M059J (cell line): ENCODE data around the gene PCDHA12. TPM values are rescaled to one million over a fixed set of nuclear protein-coding genes. Genes with fewer than 3 reads are reported as not detected.
"Not testable (repeated sequence)": the region's sequence is repeated elsewhere in the genome, so short reads cannot be mapped to it uniquely, and the experiment has no call there.

ENCODE experiments used
- DNase-seq: peaks from one replicate; pipeline ENCODE4 v3.0.0-alpha.2; 2012; ENCODE audit warnings: low read depth
- total RNA-seq: library from RNA; depleted of rRNA; stranded (reverse); fragments of >200 nt; shearing (Covaris generic); gene quantifications from 2 replicates; pipeline ENCODE4 v1.2.3, GENCODE V29; 2014

The PCDHA12 gene
- total RNA-seq, 1 experiment from 2014 or later = not detected

DNA sequence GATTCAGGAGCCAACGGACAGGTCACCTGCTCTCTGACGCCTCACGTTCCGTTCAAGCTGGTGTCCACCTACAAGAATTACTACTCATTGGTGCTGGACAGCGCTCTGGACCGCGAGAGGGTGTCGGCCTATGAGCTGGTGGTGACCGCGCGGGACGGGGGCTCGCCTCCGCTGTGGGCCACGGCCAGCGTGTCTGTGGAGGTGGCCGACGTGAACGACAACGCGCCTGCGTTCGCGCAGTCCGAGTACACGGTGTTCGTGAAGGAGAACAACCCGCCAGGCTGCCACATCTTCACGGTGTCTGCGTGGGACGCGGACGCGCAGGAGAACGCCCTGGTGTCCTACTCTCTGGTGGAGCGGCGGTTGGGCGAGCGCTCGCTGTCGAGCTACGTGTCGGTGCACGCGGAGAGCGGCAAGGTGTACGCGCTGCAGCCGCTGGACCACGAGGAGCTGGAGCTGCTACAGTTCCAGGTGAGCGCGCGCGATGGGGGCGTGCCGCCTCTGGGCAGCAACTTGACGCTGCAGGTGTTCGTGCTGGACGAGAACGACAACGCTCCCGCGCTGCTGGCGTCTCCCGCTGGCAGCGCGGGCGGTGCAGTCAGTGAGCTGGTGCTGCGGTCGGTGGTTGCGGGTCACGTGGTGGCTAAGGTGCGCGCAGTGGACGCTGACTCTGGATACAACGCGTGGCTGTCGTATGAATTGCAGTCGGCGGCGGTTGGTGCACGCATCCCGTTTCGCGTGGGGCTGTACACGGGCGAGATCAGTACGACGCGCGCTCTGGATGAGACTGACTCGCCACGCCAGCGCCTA lies 17.7 kb upstream of the PCDHA12 start:
- DNase-seq = no peak

DNA sequence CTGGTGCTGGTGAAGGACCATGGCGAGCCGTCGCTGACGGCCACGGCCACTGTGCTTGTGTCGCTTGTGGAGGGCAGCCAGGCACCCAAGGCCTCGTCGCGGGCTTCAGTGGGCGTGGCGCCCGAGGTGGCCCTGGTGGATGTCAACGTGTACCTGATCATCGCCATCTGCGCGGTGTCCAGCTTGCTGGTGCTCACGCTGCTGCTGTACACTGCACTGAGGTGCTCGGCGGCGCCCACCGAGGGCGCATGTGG lies 17.2 kb upstream of the PCDHA12 start:
- no peak for DNase-seq

DNA sequence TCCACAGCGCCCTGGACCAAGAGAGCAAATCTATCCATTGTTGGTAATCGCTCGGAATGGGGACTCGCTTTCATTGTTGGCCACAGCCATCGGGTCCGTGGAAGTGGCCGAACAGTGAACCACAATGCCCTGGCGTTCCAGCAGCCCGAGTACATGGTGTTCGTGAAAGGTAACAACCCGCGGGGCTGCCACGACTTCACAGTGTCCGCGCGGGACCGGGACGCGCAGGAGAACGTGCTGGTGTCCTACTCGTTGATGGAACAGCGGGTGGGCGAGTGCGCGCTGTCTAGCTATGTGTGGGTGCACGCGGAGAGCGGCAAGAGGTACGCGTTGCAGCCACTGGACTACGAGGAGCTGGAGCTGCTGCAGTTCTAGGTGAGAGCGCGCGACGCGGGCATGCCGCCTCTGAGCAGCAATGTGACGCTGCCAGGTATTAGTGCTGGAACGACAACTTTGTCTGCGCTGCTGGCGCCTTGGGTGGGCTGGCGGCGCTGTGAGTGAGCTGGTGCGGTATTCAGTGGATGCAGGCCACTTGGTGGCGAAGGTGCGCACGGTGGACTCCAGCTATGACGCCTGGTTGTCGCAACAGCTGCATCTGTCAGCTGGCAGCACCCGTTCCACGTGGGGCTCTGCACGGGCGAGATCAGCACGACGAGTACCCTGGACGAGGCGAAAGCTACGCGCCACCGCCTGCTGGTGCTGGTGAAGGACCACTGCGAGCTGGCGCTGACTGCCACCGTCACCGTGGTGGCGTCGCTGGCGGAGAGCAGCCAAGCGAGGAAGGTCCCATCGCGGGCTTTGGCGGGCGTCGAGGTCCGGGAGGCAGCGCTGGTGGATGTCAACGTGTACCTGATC lies 12.4 kb upstream of the PCDHA12 start:
- DNase-seq = no peak

DNA sequence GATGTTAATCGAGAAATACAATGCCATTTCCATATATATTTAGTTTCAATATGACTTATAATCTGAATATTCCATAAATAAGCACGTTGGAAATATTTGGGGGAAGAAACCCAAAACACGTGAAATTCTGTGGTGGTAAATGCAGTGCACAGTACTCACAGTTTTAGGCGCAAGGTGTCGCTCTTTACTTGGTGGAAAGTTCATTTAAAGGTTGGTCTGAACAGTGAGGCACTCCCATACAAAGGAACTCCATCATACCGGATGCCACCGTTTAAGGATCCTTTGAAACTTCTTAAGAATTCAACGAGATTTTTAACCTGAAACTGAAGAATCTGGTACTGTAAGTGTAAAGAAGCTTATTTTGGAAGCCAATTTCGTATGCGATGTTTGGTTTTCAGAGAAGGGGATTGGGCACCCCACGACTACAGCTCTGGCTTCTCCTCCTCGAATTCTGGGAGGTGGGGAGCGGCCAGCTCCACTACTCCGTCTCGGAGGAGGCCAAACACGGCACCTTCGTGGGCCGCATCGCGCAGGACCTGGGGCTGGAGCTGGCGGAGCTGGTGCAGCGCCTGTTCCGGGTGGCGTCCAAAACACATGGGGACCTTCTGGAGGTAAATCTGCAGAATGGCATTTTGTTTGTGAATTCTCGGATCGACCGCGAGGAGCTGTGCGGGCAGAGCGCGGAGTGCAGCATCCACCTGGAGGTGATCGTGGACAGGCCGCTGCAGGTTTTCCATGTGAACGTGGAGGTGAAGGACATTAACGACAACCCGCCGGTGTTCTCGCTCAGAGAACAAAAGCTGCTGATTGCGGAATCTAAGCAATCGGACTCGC lies 6.2 kb upstream of the PCDHA12 start, which contains the start of gene PCDHA11:
Gene PCDHA11 (plus strand): TSS at position 237 of the 834 bp plus-strand sequence. CDS start 147 bp downstream, at position 384.
- DNase-seq = peak; percentile 63

DNA sequence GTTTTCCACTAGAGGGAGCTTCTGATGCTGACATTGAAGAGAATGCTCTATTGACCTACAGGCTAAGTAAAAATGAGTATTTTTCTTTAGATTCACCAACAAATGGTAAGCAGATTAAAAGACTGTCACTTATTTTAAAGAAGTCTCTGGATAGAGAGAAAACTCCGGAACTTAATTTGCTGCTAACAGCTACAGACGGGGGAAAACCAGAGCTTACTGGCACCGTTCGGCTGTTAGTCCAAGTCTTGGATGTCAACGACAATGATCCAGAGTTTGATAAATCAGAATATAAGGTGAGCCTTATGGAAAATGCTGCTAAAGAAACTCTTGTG lies 5.6 kb upstream of the PCDHA12 start:
- DNase-seq = no peak

DNA sequence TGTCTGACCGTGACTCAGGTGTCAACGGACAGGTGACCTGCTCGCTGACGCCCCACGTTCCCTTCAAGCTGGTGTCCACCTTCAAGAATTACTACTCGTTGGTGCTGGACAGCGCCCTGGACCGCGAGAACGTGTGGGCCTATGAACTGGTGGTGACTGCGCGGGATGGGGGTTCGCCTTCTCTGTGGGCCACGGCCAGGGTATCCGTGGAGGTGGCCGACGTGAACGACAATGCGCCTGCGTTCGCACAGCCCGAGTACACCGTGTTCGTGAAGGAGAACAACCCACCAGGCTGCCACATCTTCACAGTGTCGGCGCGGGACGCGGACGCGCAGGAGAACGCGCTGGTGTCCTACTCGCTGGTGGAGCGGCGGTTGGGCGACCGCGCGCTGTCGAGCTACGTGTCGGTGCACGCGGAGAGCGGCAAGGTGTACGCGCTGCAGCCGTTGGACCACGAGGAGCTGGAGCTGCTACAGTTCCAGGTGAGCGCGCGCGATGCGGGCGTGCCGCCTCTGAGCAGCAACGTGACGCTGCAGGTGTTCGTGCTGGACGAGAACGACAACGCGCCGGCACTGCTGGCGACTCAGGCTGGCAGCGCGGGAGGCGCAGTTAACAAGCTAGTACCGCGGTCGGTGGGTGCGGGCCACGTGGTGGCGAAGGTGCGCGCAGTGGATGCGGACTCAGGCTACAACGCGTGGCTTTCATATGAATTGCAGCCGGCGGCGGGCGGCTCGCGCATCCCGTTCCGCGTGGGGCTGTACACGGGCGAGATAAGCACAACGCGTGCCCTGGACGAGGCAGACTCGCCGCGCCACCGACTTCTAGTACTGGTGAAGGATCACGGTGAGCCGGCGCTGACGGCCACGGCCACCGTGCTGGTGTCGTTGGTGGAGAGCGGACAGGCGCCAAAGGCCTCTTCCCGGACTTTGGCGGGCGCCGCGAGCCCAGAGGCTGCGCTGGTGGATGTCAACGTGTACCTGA lies 4.6 kb upstream of the PCDHA12 start:
- DNase-seq = no peak

DNA sequence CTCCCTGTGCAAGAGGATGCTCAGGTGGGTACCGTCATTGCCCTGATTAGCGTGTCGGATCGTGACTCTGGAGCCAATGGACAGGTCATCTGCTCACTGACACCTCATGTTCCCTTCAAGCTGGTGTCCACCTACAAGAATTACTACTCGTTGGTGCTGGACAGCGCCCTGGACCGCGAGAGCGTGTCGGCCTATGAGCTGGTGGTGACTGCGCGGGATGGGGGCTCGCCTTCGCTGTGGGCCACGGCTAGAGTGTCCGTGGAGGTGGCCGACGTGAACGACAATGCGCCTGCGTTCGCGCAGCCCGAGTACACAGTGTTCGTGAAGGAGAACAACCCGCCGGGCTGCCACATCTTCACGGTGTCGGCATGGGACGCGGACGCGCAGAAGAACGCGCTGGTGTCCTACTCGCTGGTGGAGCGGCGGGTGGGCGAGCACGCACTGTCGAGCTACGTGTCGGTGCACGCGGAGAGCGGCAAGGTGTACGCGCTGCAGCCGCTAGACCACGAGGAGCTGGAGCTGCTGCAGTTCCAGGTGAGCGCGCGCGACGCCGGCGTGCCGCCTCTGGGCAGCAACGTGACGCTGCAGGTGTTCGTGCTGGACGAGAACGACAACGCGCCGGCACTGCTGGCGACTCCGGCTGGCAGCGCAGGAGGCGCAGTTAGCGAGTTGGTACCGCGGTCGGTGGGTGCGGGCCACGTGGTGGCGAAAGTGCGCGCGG lies 1.6 kb downstream of the PCDHA12 start:
- not testable (repeated sequence) for DNase-seq

DNA sequence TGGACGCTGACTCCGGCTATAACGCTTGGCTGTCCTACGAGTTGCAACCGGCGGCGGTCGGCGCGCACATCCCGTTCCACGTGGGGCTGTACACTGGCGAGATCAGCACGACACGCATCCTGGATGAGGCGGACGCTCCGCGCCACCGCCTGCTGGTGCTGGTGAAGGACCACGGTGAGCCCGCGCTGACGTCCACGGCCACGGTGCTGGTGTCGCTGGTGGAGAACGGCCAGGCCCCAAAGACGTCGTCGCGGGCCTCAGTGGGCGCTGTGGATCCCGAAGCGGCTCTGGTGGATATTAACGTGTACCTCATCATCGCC lies 2.1 kb downstream of the PCDHA12 start:
- no peak for DNase-seq

DNA sequence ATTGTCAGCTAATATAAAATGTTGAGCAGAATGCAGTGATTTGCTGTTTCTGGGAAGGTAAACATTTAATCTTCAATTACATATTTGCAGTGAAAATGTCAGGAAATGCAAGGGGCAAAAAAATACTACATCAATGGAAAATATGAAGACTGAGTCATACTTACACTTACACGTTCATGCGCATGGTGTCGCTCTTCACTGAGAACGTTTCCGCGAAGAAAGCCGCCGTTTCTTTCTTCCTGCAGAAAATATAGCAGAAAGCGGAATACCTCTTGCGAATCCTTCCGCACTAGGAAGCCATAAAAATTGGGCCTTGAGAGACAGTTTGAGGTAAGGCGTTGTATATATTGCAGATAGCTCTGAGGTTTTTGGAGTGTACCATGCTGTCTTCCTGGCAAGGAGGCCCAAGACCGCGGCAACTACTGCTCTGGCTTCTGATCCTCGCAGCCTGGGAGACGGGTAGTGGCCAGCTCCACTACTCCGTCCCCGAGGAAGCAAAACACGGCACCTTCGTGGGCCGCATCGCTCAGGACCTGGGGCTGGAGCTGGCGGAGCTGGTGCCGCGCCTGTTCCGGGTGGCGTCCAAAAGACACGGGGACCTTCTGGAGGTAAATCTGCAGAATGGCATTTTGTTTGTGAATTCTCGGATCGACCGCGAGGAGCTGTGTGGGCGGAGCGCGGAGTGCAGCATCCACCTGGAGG lies 6.9 kb downstream of the PCDHA12 start, which contains the start of gene PCDHA13:
Gene PCDHA13 (plus strand): TSS at position 236 of the 702 bp plus-strand sequence. CDS start 145 bp downstream, at position 381.
- DNase-seq = no peak

DNA sequence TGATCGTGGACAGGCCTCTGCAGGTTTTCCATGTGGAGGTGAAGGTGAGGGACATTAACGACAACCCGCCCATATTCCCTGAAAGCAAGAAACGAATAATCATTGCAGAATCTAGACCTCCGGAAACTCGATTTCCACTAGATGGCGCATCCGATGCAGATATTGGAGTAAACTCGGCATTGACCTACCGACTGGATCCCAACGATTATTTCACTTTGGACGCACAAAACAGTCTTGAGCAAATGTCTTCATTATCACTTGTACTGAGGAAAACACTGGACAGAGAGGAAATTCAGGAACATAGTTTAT lies 7.4 kb downstream of the PCDHA12 start:
- no peak for DNase-seq

DNA sequence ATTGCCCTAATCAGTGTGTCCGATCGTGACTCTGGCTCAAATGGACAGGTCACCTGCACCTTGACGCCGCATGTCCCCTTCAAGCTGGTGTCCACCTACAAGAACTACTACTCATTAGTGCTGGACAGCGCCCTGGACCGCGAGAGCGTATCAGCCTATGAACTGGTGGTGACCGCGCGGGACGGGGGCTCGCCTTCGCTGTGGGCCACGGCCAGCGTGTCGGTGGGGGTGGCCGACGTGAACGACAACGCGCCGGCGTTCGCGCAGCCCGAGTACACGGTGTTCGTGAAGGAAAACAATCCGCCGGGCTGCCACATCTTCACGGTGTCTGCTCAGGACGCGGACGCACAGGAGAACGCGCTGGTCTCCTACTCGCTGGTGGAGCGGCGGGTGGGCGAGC lies 8.3 kb downstream of the PCDHA12 start:
- no peak for DNase-seq

DNA sequence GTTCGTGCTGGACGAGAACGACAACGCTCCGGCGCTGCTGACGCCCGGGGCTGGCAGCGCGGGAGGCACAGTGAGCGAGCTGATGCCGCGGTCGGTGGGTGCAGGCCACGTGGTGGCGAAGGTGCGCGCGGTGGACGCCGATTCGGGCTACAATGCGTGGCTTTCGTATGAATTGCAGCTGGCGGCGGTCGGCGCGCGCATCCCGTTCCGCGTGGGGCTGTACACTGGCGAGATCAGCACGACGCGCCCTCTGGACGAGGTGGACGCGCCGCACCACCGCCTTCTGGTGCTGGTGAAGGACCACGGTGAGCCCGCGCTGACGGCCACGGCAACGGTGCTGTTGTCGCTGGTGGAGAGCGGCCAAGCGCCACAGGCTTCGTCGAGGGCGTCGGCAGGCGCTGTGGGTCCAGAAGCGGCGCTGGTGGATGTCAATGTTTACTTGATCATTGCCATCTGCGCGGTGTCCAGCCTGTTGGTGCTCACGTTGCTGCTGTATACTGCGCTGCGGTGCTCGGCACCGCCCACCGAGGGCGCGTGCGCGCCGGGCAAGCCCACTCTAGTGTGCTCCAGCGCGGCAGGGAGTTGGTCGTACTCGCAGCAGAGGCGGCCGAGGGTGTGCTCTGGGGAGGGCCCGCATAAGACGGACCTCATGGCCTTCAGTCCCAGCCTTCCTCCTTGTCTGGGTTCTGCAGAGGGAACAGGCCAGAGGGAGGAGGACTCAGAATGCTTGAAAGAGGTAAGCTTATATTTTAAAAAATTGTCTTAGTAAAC lies 9.0 kb downstream of the PCDHA12 start:
- DNase-seq = no peak

DNA sequence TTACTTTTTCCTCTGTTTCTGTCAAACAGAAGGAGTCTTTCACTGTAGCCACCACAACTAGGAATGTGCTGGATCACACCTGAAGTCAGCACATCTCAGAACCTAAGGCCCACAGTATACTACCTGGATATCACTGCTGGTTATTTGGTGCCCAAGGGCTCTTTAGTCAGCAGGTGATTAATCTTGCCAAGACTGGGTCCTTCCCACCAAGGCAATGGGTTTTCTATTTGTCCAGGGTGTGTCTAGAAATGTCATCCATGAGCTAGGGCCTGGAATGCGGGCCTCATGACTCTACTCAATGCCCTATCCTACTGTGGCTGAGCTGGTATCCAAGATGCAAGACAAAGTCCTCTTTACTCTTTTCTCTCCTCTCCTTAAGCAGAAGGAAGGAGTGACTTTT lies 41.2 kb downstream of the PCDHA12 start:
- no peak for DNase-seq

DNA sequence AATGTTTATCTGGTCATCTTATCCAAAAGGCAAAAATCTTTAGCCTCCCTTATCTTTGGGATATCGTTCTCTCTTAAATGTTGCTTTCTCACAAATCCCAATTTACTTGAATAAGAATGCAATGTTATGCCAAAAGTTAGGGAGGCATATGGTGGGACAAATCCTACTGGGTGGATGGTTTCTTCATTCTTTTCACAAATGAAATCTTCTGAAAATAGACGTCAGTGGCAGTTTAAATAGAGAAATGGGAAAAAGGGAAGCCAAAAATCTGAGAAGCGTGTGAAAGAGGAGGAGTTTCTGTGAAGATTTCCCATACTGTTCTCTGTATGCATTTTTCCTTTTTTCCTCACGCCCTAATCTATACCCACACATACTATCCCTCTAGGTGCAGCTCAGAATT lies 48.5 kb downstream of the PCDHA12 start:
- DNase-seq = no peak

DNA sequence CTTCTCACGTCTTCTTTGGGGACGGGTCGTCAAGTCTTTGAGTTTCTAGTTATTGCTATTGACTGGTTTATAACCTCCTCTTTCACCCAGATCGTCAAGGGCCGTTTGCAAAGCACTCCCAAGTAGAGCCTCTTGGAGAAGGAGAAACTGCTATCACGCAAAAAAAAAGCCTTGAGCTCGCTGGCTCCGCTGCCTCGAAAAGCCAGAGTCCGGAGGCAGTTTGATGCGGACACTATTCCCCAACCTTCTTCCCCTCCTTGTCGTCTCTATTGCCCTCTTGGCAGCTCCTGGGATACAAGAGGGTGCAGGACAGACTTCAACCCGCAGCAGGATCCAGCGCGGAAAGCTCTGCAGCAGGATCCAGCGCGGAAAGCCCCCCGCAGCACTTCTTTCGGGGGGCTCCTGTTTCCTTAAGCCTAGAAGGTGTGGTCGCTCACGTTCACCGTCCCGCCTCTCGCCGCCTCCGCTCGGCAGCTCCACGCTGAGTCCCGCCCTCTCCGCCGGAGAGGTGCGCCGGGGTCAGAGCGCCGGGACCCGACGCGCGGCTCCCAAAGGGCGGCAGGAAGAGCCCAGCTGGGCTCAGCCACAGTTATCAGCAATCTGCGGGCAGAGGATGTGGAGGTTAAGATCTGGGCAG lies 50.8 kb downstream of the PCDHA12 start, which contains the start of gene PCDHAC1:
Gene PCDHAC1 (plus strand): TSS at position 494 of the 637 bp plus-strand sequence. CDS start 594 bp downstream, outside the sequence.
- no peak for DNase-seq

DNA sequence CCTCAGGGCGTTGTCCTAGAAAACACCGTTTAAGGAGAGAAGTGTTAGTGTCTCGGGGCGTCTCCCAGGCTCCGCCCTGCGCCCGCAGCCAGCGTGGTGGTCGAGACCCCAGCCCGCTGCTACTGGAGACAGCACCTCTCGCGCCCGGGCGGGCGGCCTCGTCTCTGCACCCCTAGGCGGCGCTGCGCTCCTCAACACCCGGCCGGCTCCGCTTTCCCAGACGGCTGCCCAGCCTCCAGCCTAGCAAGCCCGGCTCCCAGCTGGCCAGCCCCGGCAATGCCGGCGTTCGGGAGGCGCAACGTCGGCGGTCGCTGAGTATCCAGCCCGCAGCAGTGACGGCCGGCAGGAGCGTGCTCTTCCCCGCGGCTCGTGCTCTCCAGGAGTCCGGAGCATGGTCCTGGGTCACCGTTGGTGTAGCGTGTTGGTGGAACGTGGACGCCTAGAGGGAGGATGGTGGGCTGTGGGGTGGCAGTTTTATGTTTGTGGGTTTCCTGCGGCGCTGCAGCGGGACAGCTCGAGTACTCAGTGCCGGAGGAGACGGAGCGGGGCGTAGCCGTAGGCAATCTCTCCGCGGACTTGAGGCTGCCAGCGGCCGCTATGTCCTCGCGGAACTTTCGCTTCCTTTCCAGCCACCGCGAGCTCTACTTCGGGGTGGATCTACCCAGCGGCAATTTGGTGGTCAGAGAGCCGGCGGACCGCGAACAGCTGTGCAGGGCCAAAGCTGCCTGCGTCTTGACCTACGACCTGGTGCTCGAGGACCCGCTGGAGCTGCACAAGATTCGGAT lies 51.5 kb downstream of the PCDHA12 start:
- peak; percentile 61 for DNase-seq

DNA sequence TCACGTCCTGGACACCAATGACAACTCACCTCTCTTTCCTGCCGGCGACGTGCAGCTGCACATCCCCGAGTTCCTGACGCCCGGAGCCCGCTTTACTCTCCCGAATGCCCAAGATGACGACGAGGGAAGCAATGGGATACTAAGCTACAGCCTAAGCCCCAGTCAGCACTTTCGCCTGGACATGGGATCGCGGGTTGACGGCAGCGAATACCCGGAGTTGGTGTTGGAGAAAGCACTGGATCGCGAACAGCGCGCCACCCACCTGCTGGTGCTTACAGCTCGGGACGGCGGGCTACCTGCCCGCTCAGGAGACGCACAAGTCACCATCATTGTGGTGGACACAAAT lies 52.1 kb downstream of the PCDHA12 start:
- DNase-seq = no peak
